GM12878 (cell line): ENCODE measurements around the gene SHF. TPM values are rescaled to one million over a fixed set of nuclear protein-coding genes. Genes with fewer than 3 reads are reported as not detected.
A peak's percentile ranks its signal among the peaks of the same experiment; 100 is the strongest.

ENCODE experiments used
- ATAC-seq: fragments of 200-7000 bp; cut with Tn5 transposase; 3 replicates; pipeline ENCODE4 v1.9.1; 2020; ENCODE audit warnings: mild to moderate bottlenecking, moderate library complexity
- BruUV-seq: library from RNA; stranded (reverse); fragments of 400-500 nt; replicated peaks from 2 replicates; lab custom pipeline; 2021; lab: Mats Ljungman, UMichigan
- CTCF ChIA-PET: fragments of 300-600 bp; sonication (Branson Sonifier 250); formaldehyde crosslinking; extraction: SDS; loops from one replicate; lab custom pipeline; 2021; ENCODE audit warnings: inconsistent platforms; lab: Yijun Ruan, JAX
- POLR2A ChIA-PET: fragments of 350-600 bp; formaldehyde crosslinking; extraction: SDS; loops from one replicate; lab custom pipeline; 2021; ENCODE audit warnings: inconsistent platforms; lab: Charles Lee
- RAD21 ChIA-PET: fragments of 300-600 bp; sonication (Branson Sonifier 250); formaldehyde crosslinking; loops from one replicate; lab custom pipeline; 2023; ENCODE audit warnings: antibody characterized with exemption; ENCODE audit not compliant: unreplicated experiment; lab: Charles Lee
- SMC1A ChIA-PET: fragments of 300-600 bp; sonication (Branson Sonifier 250); formaldehyde crosslinking; loops from one replicate; lab custom pipeline; 2023; ENCODE audit not compliant: unreplicated experiment, uncharacterized antibody; lab: Charles Lee
- DNase-seq: peaks from one replicate; pipeline ENCODE4 v3.0.0-alpha.2; 2011; ENCODE audit warnings: low read depth, low spot score
- FAIRE-seq: peaks from 3 replicates; lab custom pipeline; 2011; peaks lifted over from hg19 to GRCh38; lab: Jason Lieb, UNC
- H2AFZ ChIP-seq: 2 replicates; pipeline ENCODE4 v1.6.0; 2011; ENCODE audit warnings: low read depth, low read length, control low read depth; ENCODE audit not compliant: control insufficient read depth
- H3K27ac ChIP-seq: 2 replicates; pipeline ENCODE4 v1.5.1; 2011; ENCODE audit warnings: control low read depth; ENCODE audit not compliant: control insufficient read depth, insufficient read depth
- H3K27me3 ChIP-seq, 2 experiments: replicated peaks in 1 of 2; 2 replicates each; pipeline versions ENCODE4 v1.6.0 to v1.6.1; 2011; ENCODE audit warnings: low read length in 1 of 2; ENCODE audit not compliant: control insufficient read depth in 2 of 2, insufficient read depth in 2 of 2
- H3K36me3 ChIP-seq, 2 experiments: 2 replicates each; pipeline ENCODE4 v1.5.1; 2011; ENCODE audit warnings: low read length in 1 of 2; ENCODE audit not compliant: control insufficient read depth in 2 of 2, insufficient read depth in 2 of 2
- H3K4me1 ChIP-seq: 2 replicates; pipeline ENCODE4 v1.6.1; 2011; ENCODE audit warnings: mild to moderate bottlenecking, low read length, moderate library complexity, mixed read lengths; ENCODE audit not compliant: control insufficient read depth, insufficient read depth
- H3K4me2 ChIP-seq: 2 replicates; pipeline ENCODE4 v1.6.0; 2011; ENCODE audit warnings: control low read depth; ENCODE audit not compliant: control insufficient read depth, insufficient read depth
- H3K4me3 ChIP-seq: fragments of 200-600 bp; sonication (generic); 2 replicates; pipeline ENCODE4 v1.5.1; 2016
- H3K79me2 ChIP-seq: 2 replicates; pipeline ENCODE4 v1.6.0; 2011; ENCODE audit warnings: low read length; ENCODE audit not compliant: control insufficient read depth, insufficient read depth
- H3K9ac ChIP-seq: 2 replicates; pipeline ENCODE4 v1.8.0; 2011; ENCODE audit warnings: low read length, control low read depth, mixed read lengths; ENCODE audit not compliant: control insufficient read depth, insufficient read depth
- H3K9me3 ChIP-seq: replicated peaks from 3 replicates; pipeline ENCODE4 v1.5.1; 2011; ENCODE audit warnings: mild to moderate bottlenecking, low read length; ENCODE audit not compliant: control insufficient read depth, insufficient read depth
- H4K20me1 ChIP-seq: 2 replicates; pipeline ENCODE4 v1.6.0; 2011; ENCODE audit not compliant: control insufficient read depth, insufficient read depth
- EP300 ChIP-seq, 2 experiments: fragments of 150-350 bp in 1 of 2; IDR thresholded peaks; 2 replicates each; pipeline ENCODE4 v1.6.1; 2011 to 2012; ENCODE audit warnings: low read depth in 2 of 2, low read length in 2 of 2, borderline replicate concordance in 1 of 2, improper control_type of control experiment in 1 of 2, inconsistent platforms in 1 of 2; ENCODE audit not compliant: control insufficient read depth in 1 of 2
- IRF3 ChIP-seq: fragments of 450-650 bp; IDR thresholded peaks from 2 replicates; pipeline ENCODE4 v1.6.1; 2014; ENCODE audit warnings: mild to moderate bottlenecking
- IRF5 ChIP-seq: fragments of 450-650 bp; IDR thresholded peaks from 2 replicates; pipeline ENCODE4 v1.6.1; 2017; ENCODE audit warnings: borderline replicate concordance
- MEF2A ChIP-seq: IDR thresholded peaks from 2 replicates; pipeline ENCODE4 v1.6.1; 2011; ENCODE audit warnings: low read depth, mild to moderate bottlenecking, low read length, moderate library complexity; ENCODE audit not compliant: insufficient read depth
- MTA3 ChIP-seq: IDR thresholded peaks from 2 replicates; pipeline ENCODE4 v1.6.1; 2012; ENCODE audit warnings: low read length, inconsistent platforms, borderline replicate concordance
- PKNOX1 ChIP-seq: fragments of 450-650 bp; IDR thresholded peaks from 2 replicates; pipeline ENCODE4 v1.6.1; 2016; ENCODE audit warnings: mild to moderate bottlenecking
- PML ChIP-seq: IDR thresholded peaks from 2 replicates; pipeline ENCODE4 v1.6.1; 2012; ENCODE audit warnings: low read length, inconsistent platforms
- RB1 ChIP-seq: fragments of 450-650 bp; formaldehyde crosslinking; IDR thresholded peaks from 2 replicates; pipeline ENCODE4 v1.6.1; 2017; ENCODE audit warnings: mild to moderate bottlenecking, borderline replicate concordance
- SMARCA5 ChIP-seq: fragments of 450-650 bp; IDR thresholded peaks from 2 replicates; pipeline ENCODE4 v1.6.1; 2017; ENCODE audit warnings: mild to moderate bottlenecking
- USF1 ChIP-seq: IDR thresholded peaks from 2 replicates; pipeline ENCODE4 v1.6.1; 2011; ENCODE audit warnings: borderline replicate concordance, low read depth, mild to moderate bottlenecking, moderate library complexity, mixed read lengths, low read length; ENCODE audit not compliant: insufficient read depth; ENCODE audit errors: extremely low read length
- ZBTB11 ChIP-seq: fragments of 450-650 bp; formaldehyde crosslinking; IDR thresholded peaks from 2 replicates; pipeline ENCODE4 v1.5.0; 2022; ENCODE audit warnings: mild to moderate bottlenecking, missing genetic modification characterization
- WGBS: methylation state at CpG from one replicate; pipeline ENCODE4 v1.1.6; 2016; ENCODE audit warnings: low lambda C conversion rate; ENCODE audit not compliant: insufficient replicate concordance, insufficient coverage; ENCODE audit errors: missing lambda C conversion rate; 5-methylcytosine and 5-hydroxymethylcytosine counted together
- in situ Hi-C: fragments of 300-500 bp; cut with MboI; formaldehyde crosslinking; loops from 9 replicates; pipeline ENCODE4 v1.14.3; 2018; ENCODE audit warnings: mixed read lengths
- intact Hi-C: fragments of 100-400 bp; cut with micrococcal nuclease; formaldehyde crosslinking; loops from one replicate; pipeline ENCODE4 v1.14.2; 2022; ENCODE audit not compliant: unreplicated experiment
- polyA plus RNA-seq, 11 experiments: library from polyadenylated mRNA; depleted of rRNA in 4 of 11; unstranded in 6 of 11; stranded (reverse) in 5 of 11; fragments of >200 nt; fragmentation: Nextera tagmentation in 4 of 11; fragmentation: Illumina TruSeq in 1 of 11; extraction: Ambion mirVana in 4 of 11; extraction: Trizol in 1 of 11; gene quantifications; 1 replicate in 1 of 11; 2 replicates in 10 of 11; pipeline versions ENCODE4 v1.2.1 to v1.2.3, GENCODE V29; 2011 to 2016; ENCODE audit warnings: inconsistent platforms in 2 of 11, missing spikeins in 2 of 11, low read depth in 1 of 11
- total RNA-seq, 4 experiments: library from RNA; depleted of rRNA in 3 of 4; stranded (reverse); fragments of >200 nt in 3 of 4; fragmentation: Illumina TruSeq in 1 of 4; extraction: Trizol in 1 of 4; gene quantifications; 2 replicates each; pipeline versions ENCODE4 v1.2.1 to v1.2.3, GENCODE V29; 2013 to 2021

The SHF gene
- total and polyA plus RNA-seq, 10 of the 15 experiments (the other 5 are each of a cell fraction or from before 2014, with no cell fraction given), result 0.04 to 5.7 (median 1.0) TPM; not detected in 1

GRCh38 chr15:45203182-45203581 is 15.4 kb upstream of the SHF start (continued):
- TF ChIP-seq PKNOX1, result peak; percentile 58; the same call in 1 of the 2 replicates
- TF ChIP-seq USF1, result no peak
- TF ChIP-seq MEF2A, result no peak

GRCh38 chr15:45201869-45202268 is 14.1 kb upstream of the SHF start:
- no TSS peak for BruUV-seq
- Histone ChIP-seq H3K4me2 (peak overlapping the region; percentile 95; the same call in 1 of the 2 replicates), H3K79me2 (no peaks in the 10 kb centered on the region), H4K20me1 (no peaks in the 10 kb centered on the region), H3K4me3 (no peak overlapping the region), H3K27ac (no peak overlapping the region), H3K4me1 (no peaks in the 10 kb centered on the region; the same call in none of the 2 replicates), H3K9ac (no peak overlapping the region), H2AFZ (no peak overlapping the region), H3K9me3 (no peaks in the 10 kb centered on the region), H3K36me3 (no peaks in the 10 kb centered on the region), H3K27me3 (no peaks in the 10 kb centered on the region)
- POLR2A ChIA-PET, result interaction anchor here (0.5 to 2.5 kb wide), 6 partner anchors 9 to 177 kb away, joined by 3 to 18 read pairs (median 5); no protein-coding TSS in a partner anchor
- WGBS, result 94% methylated on average over 7 of the region's 7 CpGs
- intact Hi-C loops (loop anchor here (1.0 to 10.0 kb wide), 2 partner anchors 200 to 413 kb away; a partner anchor contains a TSS), in situ Hi-C loops (loop anchor here (5.0 kb wide), 1 partner anchor 190 kb away; no protein-coding TSS in a partner anchor)
- ATAC-seq (no peak), FAIRE-seq (no peak), DNase-seq (no peak)
- RAD21 ChIA-PET, result interaction anchor here (0.6 to 8.2 kb wide), 8 partner anchors 15 to 594 kb away, joined by 3 to 104 read pairs (median 5); a partner anchor contains a TSS
- SMC1A ChIA-PET, result interaction anchor here (1.4 to 14.4 kb wide), 8 partner anchors 16 to 414 kb away, joined by 3 to 159 read pairs (median 15); a partner anchor contains a TSS
- CTCF ChIA-PET, result interaction anchor here (0.9 to 11.2 kb wide), 10 partner anchors 17 to 409 kb away, joined by 3 to 253 read pairs (median 22); a partner anchor contains a TSS
- TF ChIP-seq IRF3, result no peak
- no peak for TF ChIP-seq SMARCA5
- TF ChIP-seq ZBTB11 (CRISPR knock-in tag), result no peak
- TF ChIP-seq PML, result no peak
- no peak for TF ChIP-seq RB1
- no peak for TF ChIP-seq MTA3
- no peak for TF ChIP-seq EP300 (IDR thresholded peaks at IDR 0.05; ENCODE audit: borderline replicate concordance in 1 of 2, control insufficient read depth in 1 of 2, low read depth in 2 of 2, low read length in 2 of 2)
- TF ChIP-seq IRF5, result no peak
- no peak; the same call in 1 of the 2 replicates for TF ChIP-seq PKNOX1
